ENCODE measurements around the gene REPS2.
"Not testable (repeated sequence)": the region's sequence is repeated elsewhere in the genome, so short reads cannot be mapped to it uniquely, and the experiment has no call there.

Gene REPS2

GRCh38 chrX:16964976-16965375 is 18.5 kb downstream of the REPS2 start:
- DNase-seq, result not testable (repeated sequence)

GRCh38 chrX:16966752-16967448 is 20.4 kb downstream of the REPS2 start:
- DNase-seq, result no peak

- not testable (repeated sequence) for DNase-seq
Observed at GRCh38 chrX:16968753-16969152, 22.3 kb downstream of the REPS2 start.

- DNase-seq, result no peak
Observed at GRCh38 chrX:16970977-16971376, 24.5 kb downstream of the REPS2 start.

- no peak for DNase-seq
Observed at GRCh38 chrX:16971694-16972093, 25.2 kb downstream of the REPS2 start.

GRCh38 chrX:16975233-16975632 is 28.8 kb downstream of the REPS2 start:
- DNase-seq, result no peak

GRCh38 chrX:16977771-16978170 is 31.3 kb downstream of the REPS2 start:
- no peak for DNase-seq

GRCh38 chrX:16978193-16978984 is 31.9 kb downstream of the REPS2 start:
- DNase-seq, result no peak

GRCh38 chrX:16979226-16979625 is 32.8 kb downstream of the REPS2 start:
- no peak for DNase-seq

- DNase-seq, result no peak
Observed at GRCh38 chrX:16981209-16981608, 34.8 kb downstream of the REPS2 start.

- no peak for DNase-seq
Observed at GRCh38 chrX:16981980-16982379, 35.5 kb downstream of the REPS2 start.

GRCh38 chrX:16983051-16983450 is 36.6 kb downstream of the REPS2 start:
- no peak for DNase-seq

GRCh38 chrX:16985286-16985685 is 38.8 kb downstream of the REPS2 start:
- no peak for DNase-seq

- DNase-seq, result no peak
Observed at GRCh38 chrX:16986169-16986568, 39.7 kb downstream of the REPS2 start.

- DNase-seq, result no peak
Observed at GRCh38 chrX:16989750-16990149, 43.3 kb downstream of the REPS2 start.

GRCh38 chrX:16990839-16991238 is 44.4 kb downstream of the REPS2 start:
- no peak for DNase-seq

- no peak for DNase-seq
Observed at GRCh38 chrX:16992445-16992844, 46.0 kb downstream of the REPS2 start.

GRCh38 chrX:16992951-16993350 is 46.5 kb downstream of the REPS2 start:
- DNase-seq, result no peak

GRCh38 chrX:16993791-16994318 is 47.4 kb downstream of the REPS2 start:
- DNase-seq, result no peak

- DNase-seq, result no peak
Observed at GRCh38 chrX:16994736-16995135, 48.3 kb downstream of the REPS2 start.

- DNase-seq, result no peak
Observed at GRCh38 chrX:16997313-16997712, 50.9 kb downstream of the REPS2 start.

- DNase-seq, result no peak
Observed at GRCh38 chrX:16999275-16999674, 52.8 kb downstream of the REPS2 start.

- no peak for DNase-seq
Observed at GRCh38 chrX:17000751-17001150, 54.3 kb downstream of the REPS2 start.

GRCh38 chrX:17005712-17006368 is 59.4 kb downstream of the REPS2 start:
- DNase-seq, result no peak

Data from NCI-H187 treated with DMSO at 0.1 percent for 48 hours (cell line).